Panc1 (cell line): Measurements from ENCODE around the gene THAP10. TPM values are rescaled to one million over a fixed set of nuclear protein-coding genes. Genes with fewer than 3 reads are reported as not detected.

Experiments
- ATAC-seq: fragments of 200-7000 bp; cut with Tn5 transposase; 2 replicates; pipeline ENCODE4 v1.9.1; 2020; ENCODE audit warnings: mild to moderate bottlenecking, moderate library complexity
- BruUV-seq: library from RNA; stranded (reverse); fragments of 400-500 nt; replicated peaks from 2 replicates; lab custom pipeline; 2021; lab: Mats Ljungman, UMichigan
- CTCF ChIA-PET: fragments of 300-600 bp; sonication (Branson Sonifier 250); formaldehyde crosslinking; loops from one replicate; lab custom pipeline; 2022; ENCODE audit warnings: antibody characterized with exemption; lab: Charles Lee
- POLR2A ChIA-PET: fragments of 300-600 bp; sonication (Branson Sonifier 250); formaldehyde crosslinking; loops from one replicate; lab custom pipeline; 2022; ENCODE audit warnings: antibody characterized with exemption; lab: Charles Lee
- DNase-seq: peaks from one replicate; pipeline ENCODE4 v3.0.0-alpha.2; 2010; ENCODE audit warnings: low read depth, low spot score
- H3K27ac ChIP-seq: 2 replicates; pipeline ENCODE4 v1.5.1; 2011; ENCODE audit warnings: mild to moderate bottlenecking, low read length, inconsistent platforms
- H3K27me3 ChIP-seq: fragments of 200-500 bp; sonication (Bioruptor generic); 2 replicates; pipeline ENCODE4 v1.6.0; 2014; ENCODE audit warnings: low read length, inconsistent platforms; ENCODE audit not compliant: control insufficient read depth, insufficient read depth
- H3K36me3 ChIP-seq: fragments of 200-500 bp; sonication (Bioruptor generic); 2 replicates; pipeline ENCODE4 v1.5.1; 2014; ENCODE audit warnings: inconsistent platforms, mild to moderate bottlenecking, low read length, moderate library complexity; ENCODE audit not compliant: control insufficient read depth, insufficient read depth
- H3K4me1 ChIP-seq: 2 replicates; pipeline ENCODE4 v1.5.1; 2011; ENCODE audit warnings: inconsistent platforms, mild to moderate bottlenecking, low read length, moderate library complexity; ENCODE audit not compliant: control insufficient read depth, insufficient read depth
- H3K4me3 ChIP-seq, 2 experiments: 2 replicates each; pipeline ENCODE4 v1.5.1; 2011 to 2012; ENCODE audit warnings: low read depth in 2 of 2, low read length in 2 of 2, mild to moderate bottlenecking in 2 of 2, inconsistent platforms in 1 of 2, moderate library complexity in 1 of 2
- H3K9me3 ChIP-seq: fragments of 200-500 bp; sonication (Bioruptor generic); 2 replicates; pipeline ENCODE4 v1.5.1; 2014; ENCODE audit warnings: low read depth, mild to moderate bottlenecking, inconsistent platforms, low read length, moderate library complexity; ENCODE audit not compliant: control insufficient read depth, insufficient read depth
- POLR2AphosphoS5 ChIP-seq: IDR thresholded peaks from 2 replicates; pipeline ENCODE4 v1.6.1; 2012; ENCODE audit warnings: mild to moderate bottlenecking, low read depth, low read length, moderate library complexity
- SIN3A ChIP-seq: IDR thresholded peaks from 2 replicates; pipeline ENCODE4 v1.6.1; 2012; ENCODE audit warnings: low read depth, mild to moderate bottlenecking, low read length, moderate library complexity, borderline replicate concordance; ENCODE audit not compliant: insufficient read depth
- TCF7L2 ChIP-seq: IDR thresholded peaks from 2 replicates; pipeline ENCODE4 v1.6.1; 2011; ENCODE audit warnings: mild to moderate bottlenecking, low read depth, low read length, inconsistent platforms
- in situ Hi-C: cut with HindIII; loops from 2 replicates; pipeline ENCODE4 v1.10.0; 2016; ENCODE audit warnings: low sequenced_read_pairs, low pct_unique_long_range_greater_than_20kb
- intact Hi-C: fragments of 100-400 bp; cut with micrococcal nuclease; formaldehyde crosslinking; loops from one replicate; pipeline ENCODE4 v1.10.0; 2022; ENCODE audit not compliant: unreplicated experiment
- total RNA-seq: library from RNA; stranded (reverse); gene quantifications from one replicate; pipeline ENCODE4 v1.2.1, GENCODE V29; 2021; ENCODE audit not compliant: unreplicated experiment
- TF ChIP-seq, protein P1 (sequence below), 2 experiments: IDR thresholded peaks; 2 replicates each; pipeline ENCODE4 v1.6.1; 2011 to 2012; ENCODE audit warnings: low read depth in 2 of 2, control low read depth in 1 of 2, low read length in 1 of 2, mild to moderate bottlenecking in 1 of 2, moderate library complexity in 1 of 2; ENCODE audit not compliant: insufficient read depth in 1 of 2
- TF ChIP-seq, protein P2 (sequence below): fragments of 450-650 bp; IDR thresholded peaks from 2 replicates; pipeline ENCODE4 v1.5.1; 2017; ENCODE audit warnings: mild to moderate bottlenecking

THAP10 gene
- total RNA-seq, 1 experiment from 2014 or later: 6.7 TPM

GRCh38 chr15:70835841-70836240 is 56.4 kb downstream of the THAP10 start:
- ATAC-seq (no peak), DNase-seq (no peak)
- intact Hi-C loops: no loop called here
- Histone ChIP-seq H3K4me1 (peaks cover 11% of the 10 kb centered on the region), H3K27me3 (no peaks in the 10 kb centered on the region), H3K4me3 (no peak overlapping the region), H3K9me3 (no peaks in the 10 kb centered on the region), H3K27ac (no peak overlapping the region), H3K36me3 (no peaks in the 10 kb centered on the region; the same call in 1 of the 2 replicates)
- BruUV-seq: no TSS peak
- ChIA-PET CTCF (no interaction called here), POLR2A (interaction anchor here (0.6 kb wide), 1 partner anchor 11 kb away, joined by 3 read pairs; no protein-coding TSS in a partner anchor)
- TF ChIP-seq, protein P1, sequence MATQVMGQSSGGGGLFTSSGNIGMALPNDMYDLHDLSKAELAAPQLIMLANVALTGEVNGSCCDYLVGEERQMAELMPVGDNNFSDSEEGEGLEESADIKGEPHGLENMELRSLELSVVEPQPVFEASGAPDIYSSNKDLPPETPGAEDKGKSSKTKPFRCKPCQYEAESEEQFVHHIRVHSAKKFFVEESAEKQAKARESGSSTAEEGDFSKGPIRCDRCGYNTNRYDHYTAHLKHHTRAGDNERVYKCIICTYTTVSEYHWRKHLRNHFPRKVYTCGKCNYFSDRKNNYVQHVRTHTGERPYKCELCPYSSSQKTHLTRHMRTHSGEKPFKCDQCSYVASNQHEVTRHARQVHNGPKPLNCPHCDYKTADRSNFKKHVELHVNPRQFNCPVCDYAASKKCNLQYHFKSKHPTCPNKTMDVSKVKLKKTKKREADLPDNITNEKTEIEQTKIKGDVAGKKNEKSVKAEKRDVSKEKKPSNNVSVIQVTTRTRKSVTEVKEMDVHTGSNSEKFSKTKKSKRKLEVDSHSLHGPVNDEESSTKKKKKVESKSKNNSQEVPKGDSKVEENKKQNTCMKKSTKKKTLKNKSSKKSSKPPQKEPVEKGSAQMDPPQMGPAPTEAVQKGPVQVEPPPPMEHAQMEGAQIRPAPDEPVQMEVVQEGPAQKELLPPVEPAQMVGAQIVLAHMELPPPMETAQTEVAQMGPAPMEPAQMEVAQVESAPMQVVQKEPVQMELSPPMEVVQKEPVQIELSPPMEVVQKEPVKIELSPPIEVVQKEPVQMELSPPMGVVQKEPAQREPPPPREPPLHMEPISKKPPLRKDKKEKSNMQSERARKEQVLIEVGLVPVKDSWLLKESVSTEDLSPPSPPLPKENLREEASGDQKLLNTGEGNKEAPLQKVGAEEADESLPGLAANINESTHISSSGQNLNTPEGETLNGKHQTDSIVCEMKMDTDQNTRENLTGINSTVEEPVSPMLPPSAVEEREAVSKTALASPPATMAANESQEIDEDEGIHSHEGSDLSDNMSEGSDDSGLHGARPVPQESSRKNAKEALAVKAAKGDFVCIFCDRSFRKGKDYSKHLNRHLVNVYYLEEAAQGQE (IDR thresholded peaks at IDR 0.05; ENCODE audit: insufficient read depth in 1 of 2, low read depth in 2 of 2, low read length in 1 of 2): no peak
- in situ Hi-C loops: no loop called here

DNA sequence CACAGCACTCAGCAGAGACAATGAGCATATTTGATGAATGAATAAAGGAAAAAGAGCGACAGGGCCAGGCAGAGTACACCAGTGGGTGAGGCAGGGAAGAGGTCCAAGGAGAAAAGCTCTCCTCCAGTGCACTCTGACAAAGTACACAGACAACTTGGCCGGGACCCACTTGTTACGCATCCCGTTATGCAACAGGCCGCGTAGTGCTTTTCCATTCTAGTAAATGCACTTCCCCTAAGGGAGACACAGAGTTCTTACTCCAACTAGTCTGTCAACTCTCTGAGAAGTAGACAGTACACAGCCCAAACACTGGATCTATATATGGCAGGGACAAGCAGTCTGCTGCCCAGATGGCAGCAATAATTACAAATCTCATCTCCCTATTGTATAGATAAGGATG is 56.8 kb downstream of the THAP10 start:
- in situ Hi-C loops: no loop called here
- BruUV-seq: no TSS peak
- intact Hi-C loops: no loop called here
- Histone ChIP-seq H3K36me3 (no peaks in the 10 kb centered on the region; the same call in 1 of the 2 replicates), H3K4me3 (no peak overlapping the region), H3K4me1 (peaks cover 11% of the 10 kb centered on the region), H3K27me3 (no peaks in the 10 kb centered on the region), H3K9me3 (no peaks in the 10 kb centered on the region), H3K27ac (no peak overlapping the region)
- ATAC-seq: no peak
- POLR2A ChIA-PET: no interaction called here
- CTCF ChIA-PET: no interaction called here
- TF ChIP-seq, protein P2, sequence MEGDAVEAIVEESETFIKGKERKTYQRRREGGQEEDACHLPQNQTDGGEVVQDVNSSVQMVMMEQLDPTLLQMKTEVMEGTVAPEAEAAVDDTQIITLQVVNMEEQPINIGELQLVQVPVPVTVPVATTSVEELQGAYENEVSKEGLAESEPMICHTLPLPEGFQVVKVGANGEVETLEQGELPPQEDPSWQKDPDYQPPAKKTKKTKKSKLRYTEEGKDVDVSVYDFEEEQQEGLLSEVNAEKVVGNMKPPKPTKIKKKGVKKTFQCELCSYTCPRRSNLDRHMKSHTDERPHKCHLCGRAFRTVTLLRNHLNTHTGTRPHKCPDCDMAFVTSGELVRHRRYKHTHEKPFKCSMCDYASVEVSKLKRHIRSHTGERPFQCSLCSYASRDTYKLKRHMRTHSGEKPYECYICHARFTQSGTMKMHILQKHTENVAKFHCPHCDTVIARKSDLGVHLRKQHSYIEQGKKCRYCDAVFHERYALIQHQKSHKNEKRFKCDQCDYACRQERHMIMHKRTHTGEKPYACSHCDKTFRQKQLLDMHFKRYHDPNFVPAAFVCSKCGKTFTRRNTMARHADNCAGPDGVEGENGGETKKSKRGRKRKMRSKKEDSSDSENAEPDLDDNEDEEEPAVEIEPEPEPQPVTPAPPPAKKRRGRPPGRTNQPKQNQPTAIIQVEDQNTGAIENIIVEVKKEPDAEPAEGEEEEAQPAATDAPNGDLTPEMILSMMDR: no peak
- TF ChIP-seq TCF7L2: no peak
- TF ChIP-seq, protein P1 (IDR thresholded peaks at IDR 0.05; ENCODE audit: insufficient read depth in 1 of 2, low read depth in 2 of 2, low read length in 1 of 2): no peak
- no peak for TF ChIP-seq POLR2AphosphoS5
- no peak for TF ChIP-seq SIN3A
- DNase-seq: no peak
